ENCODE measurements around the gene LTBP1. TPM values are rescaled to one million over a fixed set of nuclear protein-coding genes. Genes with fewer than 3 reads are reported as not detected.

LTBP1 gene
- total RNA-seq, 1 experiment from 2014 or later = 28.5 TPM

- no peak overlapping the region for H4K91ac ChIP-seq (ENCODE audit: insufficient read length, low read depth, low read length)
- Mint-ChIP-seq H3K4me3 (no peak overlapping the region), H3K27me3 (ENCODE audit: low read depth) (no peaks in the 10 kb centered on the region), H3K9me3 (no peaks in the 10 kb centered on the region), H3K36me3 (ENCODE audit: insufficient read depth in 1 of 3, low read depth in 3 of 3) (peaks cover 0 to 2% (median 0%) of the 10 kb centered on the region in 3 experiments; a peak in 1 of 7 replicates), H3K27ac (no peak overlapping the region), H3K4me1 (peaks cover 20 to 24% of the 10 kb centered on the region in 2 experiments)
- no peak overlapping the region for H3K56ac ChIP-seq (ENCODE audit: insufficient read length, low read depth, low read length)
- H3K27me3 ChIP-seq (ENCODE audit: insufficient read depth, low read length) = no peaks in the 10 kb centered on the region
- no peak overlapping the region for H3K9ac ChIP-seq (ENCODE audit: extremely low read depth, insufficient read length, low read length)
- H4K8ac ChIP-seq (replicated peaks; ENCODE audit: insufficient read length, low read depth, low read length) = no peak overlapping the region
- H2BK20ac ChIP-seq (ENCODE audit: low read depth, low read length, poor library complexity, severe bottlenecking) = no peak overlapping the region
- no peaks in the 10 kb centered on the region for H3K23me2 ChIP-seq (ENCODE audit: insufficient read length, low read depth, low read length, poor library complexity, severe bottlenecking)
- no peaks in the 10 kb centered on the region for H3K79me2 ChIP-seq (ENCODE audit: insufficient read depth, low read length)
- no peak overlapping the region for H2BK15ac ChIP-seq (ENCODE audit: low read depth, low read length)
- no peak overlapping the region for H2BK5ac ChIP-seq (ENCODE audit: insufficient read length, low read length)
- H3K4me1 ChIP-seq (ENCODE audit: insufficient read depth, low read length) = peaks cover 3% of the 10 kb centered on the region; the same call in 1 of the 2 replicates
- H3K4ac ChIP-seq (ENCODE audit: low read depth, low read length) = no peak overlapping the region
- H2BK12ac ChIP-seq (ENCODE audit: insufficient read length, low read depth, low read length) = no peak overlapping the region
- H2BK120ac ChIP-seq (ENCODE audit: low read depth, low read length, poor library complexity, severe bottlenecking) = no peak overlapping the region
- no peak overlapping the region for H2AFZ ChIP-seq (ENCODE audit: low read length)
- H3K27ac ChIP-seq (ENCODE audit: insufficient read length, low read depth, low read length) = no peak overlapping the region
- TF ChIP-seq, protein P1, sequence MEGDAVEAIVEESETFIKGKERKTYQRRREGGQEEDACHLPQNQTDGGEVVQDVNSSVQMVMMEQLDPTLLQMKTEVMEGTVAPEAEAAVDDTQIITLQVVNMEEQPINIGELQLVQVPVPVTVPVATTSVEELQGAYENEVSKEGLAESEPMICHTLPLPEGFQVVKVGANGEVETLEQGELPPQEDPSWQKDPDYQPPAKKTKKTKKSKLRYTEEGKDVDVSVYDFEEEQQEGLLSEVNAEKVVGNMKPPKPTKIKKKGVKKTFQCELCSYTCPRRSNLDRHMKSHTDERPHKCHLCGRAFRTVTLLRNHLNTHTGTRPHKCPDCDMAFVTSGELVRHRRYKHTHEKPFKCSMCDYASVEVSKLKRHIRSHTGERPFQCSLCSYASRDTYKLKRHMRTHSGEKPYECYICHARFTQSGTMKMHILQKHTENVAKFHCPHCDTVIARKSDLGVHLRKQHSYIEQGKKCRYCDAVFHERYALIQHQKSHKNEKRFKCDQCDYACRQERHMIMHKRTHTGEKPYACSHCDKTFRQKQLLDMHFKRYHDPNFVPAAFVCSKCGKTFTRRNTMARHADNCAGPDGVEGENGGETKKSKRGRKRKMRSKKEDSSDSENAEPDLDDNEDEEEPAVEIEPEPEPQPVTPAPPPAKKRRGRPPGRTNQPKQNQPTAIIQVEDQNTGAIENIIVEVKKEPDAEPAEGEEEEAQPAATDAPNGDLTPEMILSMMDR (conservative IDR thresholded peaks at IDR 0.05) = no peak
- no peaks in the 10 kb centered on the region for H4K20me1 ChIP-seq (ENCODE audit: control insufficient read depth, insufficient read depth, insufficient read length)
- H3K14ac ChIP-seq (ENCODE audit: insufficient read depth, low read length) = no peak overlapping the region
- H3K23ac ChIP-seq (ENCODE audit: insufficient read length, low read depth, low read length) = no peak overlapping the region
- no peak for DNase-seq
- H3K9me3 ChIP-seq (ENCODE audit: control insufficient read depth, low read depth, low read length) = no peaks in the 10 kb centered on the region
- no peaks in the 10 kb centered on the region for H3K79me1 ChIP-seq (ENCODE audit: insufficient read depth, low read depth, low read length, poor library complexity, severe bottlenecking)
- no peak overlapping the region for H3K18ac ChIP-seq (ENCODE audit: insufficient read length, low read depth, low read length)
- no peak overlapping the region for H3K4me2 ChIP-seq (ENCODE audit: insufficient read depth, insufficient read length, low read length)
- no peak overlapping the region for H4K5ac ChIP-seq (ENCODE audit: insufficient read length, low read depth, low read length)
- no peak overlapping the region for H2AK5ac ChIP-seq (ENCODE audit: insufficient read length, low read length)
- no CpG with 5 or more reads among the region's 7 CpGs for WGBS (ENCODE audit: extremely low coverage, insufficient read length, low lambda C conversion rate)
- no peak overlapping the region for H3T11ph ChIP-seq (ENCODE audit: low read length)
Measured at GRCh38 chr2:33133454-33133952, 186.8 kb downstream of the LTBP1 start.
